HepG2 (cell line): ENCODE data around the gene STEAP2. TPM values are rescaled to one million over a fixed set of nuclear protein-coding genes. Genes with fewer than 3 reads are reported as not detected.

Experiments used
- ATAC-seq: fragments of 200-7000 bp; cut with Tn5 transposase; 3 replicates; pipeline ENCODE4 v1.9.1; 2020; ENCODE audit warnings: mild to moderate bottlenecking, moderate library complexity
- BruUV-seq: library from RNA; stranded (reverse); fragments of 400-500 nt; replicated peaks from 2 replicates; lab custom pipeline; 2021; lab: Mats Ljungman, UMichigan
- CTCF ChIA-PET: fragments of 300-600 bp; formaldehyde crosslinking; extraction: SDS; loops from one replicate; lab custom pipeline; 2021; ENCODE audit warnings: low total read pairs, inconsistent platforms, low intra/inter-chr PET ratio; lab: Yijun Ruan, JAX
- POLR2A ChIA-PET: fragments of 350-600 bp; sonication (Branson Sonifier 250); formaldehyde crosslinking; loops from one replicate; lab custom pipeline; 2020; ENCODE audit warnings: antibody characterized with exemption, inconsistent platforms; lab: Yijun Ruan, JAX
- DNase-seq: peaks from one replicate; pipeline ENCODE4 v3.0.0-alpha.2; 2015; ENCODE audit warnings: low spot score
- FAIRE-seq: peaks from 3 replicates; lab custom pipeline; 2011; peaks lifted over from hg19 to GRCh38; lab: Jason Lieb, UNC
- H2AFZ ChIP-seq: one replicate; pipeline ENCODE4 v1.6.1; 2011; ENCODE audit warnings: low read length, inconsistent platforms
- H3K27ac ChIP-seq: fragments of 300-600 bp; 3 replicates; pipeline ENCODE4 v1.8.0; 2011; ENCODE audit warnings: mixed run types, mild to moderate bottlenecking, mixed read lengths, low read length, inconsistent platforms; ENCODE audit not compliant: insufficient read depth; ENCODE audit errors: extremely low read length
- H3K27me3 ChIP-seq, 2 experiments: fragments of 200-600 bp in 1 of 2; 2 replicates in 1 of 2; 3 replicates in 1 of 2; pipeline versions ENCODE4 v1.6.0 to v1.8.0; 2011; ENCODE audit warnings: low read length in 2 of 2, mild to moderate bottlenecking in 2 of 2, moderate library complexity in 2 of 2, inconsistent platforms in 1 of 2; ENCODE audit not compliant: insufficient read depth in 2 of 2, control insufficient read depth in 1 of 2
- H3K36me3 ChIP-seq, 2 experiments: fragments of 200-600 bp in 1 of 2; replicated peaks in 1 of 2; 2 replicates in 1 of 2; 3 replicates in 1 of 2; pipeline versions ENCODE4 v1.5.1 to v1.8.0; 2011; ENCODE audit warnings: low read length in 2 of 2, inconsistent platforms in 1 of 2; ENCODE audit not compliant: insufficient read depth in 2 of 2, control insufficient read depth in 1 of 2
- H3K4me1 ChIP-seq: 2 replicates; pipeline ENCODE4 v1.5.1; 2012; ENCODE audit warnings: low read length, inconsistent platforms; ENCODE audit not compliant: insufficient read depth
- H3K4me2 ChIP-seq: 2 replicates; pipeline ENCODE4 v1.6.0; 2011; ENCODE audit warnings: low read depth, low read length, inconsistent platforms
- H3K4me3 ChIP-seq, 3 experiments: fragments of 200-600 bp in 1 of 3; sonication (generic), shearing (Covaris generic) in 1 of 3; replicated peaks in 1 of 3; 2 replicates each; pipeline ENCODE4 v1.5.1; 2011 to 2016; ENCODE audit warnings: low read length in 3 of 3, inconsistent platforms in 2 of 3, low read depth in 2 of 3, mild to moderate bottlenecking in 2 of 3, control low read depth in 1 of 3, mixed read lengths in 1 of 3; ENCODE audit not compliant: insufficient read depth in 1 of 3
- H3K79me2 ChIP-seq: one replicate; pipeline ENCODE4 v1.6.1; 2011; ENCODE audit warnings: low read length, inconsistent platforms; ENCODE audit not compliant: insufficient read depth
- H3K9ac ChIP-seq: 2 replicates; pipeline ENCODE4 v1.6.0; 2011; ENCODE audit warnings: mild to moderate bottlenecking, low read depth, low read length, inconsistent platforms; ENCODE audit not compliant: insufficient read depth
- H3K9me3 ChIP-seq: 2 replicates; pipeline ENCODE4 v1.5.1; 2012; ENCODE audit warnings: mild to moderate bottlenecking, low read length
- H4K20me1 ChIP-seq: 2 replicates; pipeline ENCODE4 v1.6.0; 2011; ENCODE audit warnings: inconsistent platforms, mild to moderate bottlenecking, low read length, moderate library complexity; ENCODE audit not compliant: insufficient read depth
- E2F2 ChIP-seq: sonication (generic); formaldehyde crosslinking; IDR thresholded peaks from 2 replicates; pipeline ENCODE4 v1.4.0; 2020; ENCODE audit warnings: missing genetic modification reagents, borderline replicate concordance
- EP300 ChIP-seq, 3 experiments: sonication (generic) in 1 of 3; formaldehyde crosslinking in 1 of 3; IDR thresholded peaks; 2 replicates each; pipeline versions ENCODE4 v1.5.1 to v1.6.1; 2011 to 2020; ENCODE audit warnings: low read depth in 2 of 3, low read length in 2 of 3, borderline replicate concordance in 1 of 3, improper control_type of control experiment in 1 of 3, mild to moderate bottlenecking in 1 of 3, missing genetic modification reagents in 1 of 3, moderate library complexity in 1 of 3
- NFKBIZ ChIP-seq: IDR thresholded peaks from 2 replicates; pipeline ENCODE4 v1.6.1; 2018; ENCODE audit warnings: missing genetic modification reagents, missing compliant biosample characterization
- XRCC5 ChIP-seq: fragments of 200-400 bp; formaldehyde crosslinking; optimal IDR thresholded peaks from 2 replicates; pipeline ENCODE3; 2017; ENCODE audit warnings: mild to moderate bottlenecking, low read length
- ZBTB26 ChIP-seq: IDR thresholded peaks from 2 replicates; pipeline ENCODE4 v1.6.1; 2016; ENCODE audit warnings: missing compliant biosample characterization, missing genetic modification reagents, borderline replicate concordance
- ZBTB42 ChIP-seq: sonication (generic); formaldehyde crosslinking; IDR thresholded peaks from 2 replicates; pipeline ENCODE4 v1.5.0; 2020; ENCODE audit warnings: mild to moderate bottlenecking, missing genetic modification reagents
- ZFX ChIP-seq: sonication (generic); formaldehyde crosslinking; IDR thresholded peaks from 2 replicates; pipeline ENCODE4 v1.4.0; 2020; ENCODE audit warnings: mild to moderate bottlenecking, low read depth, missing genetic modification reagents, moderate library complexity
- ZFY ChIP-seq: sonication (generic); formaldehyde crosslinking; IDR thresholded peaks from 2 replicates; pipeline ENCODE4 v1.4.0; 2020; ENCODE audit warnings: missing genetic modification reagents
- ZNF407 ChIP-seq: sonication (generic); formaldehyde crosslinking; IDR thresholded peaks from one replicate; pipeline ENCODE4 v1.5.1; 2020; ENCODE audit warnings: mild to moderate bottlenecking, missing genetic modification reagents; ENCODE audit errors: not compliant biosample characterization
- ZUFSP ChIP-seq: sonication (generic); formaldehyde crosslinking; IDR thresholded peaks from 2 replicates; pipeline ENCODE4 v1.9.0; 2021; ENCODE audit warnings: missing genetic modification reagents, mild to moderate bottlenecking, borderline replicate concordance
- WGBS: methylation state at CpG from one replicate; pipeline ENCODE4 v1.1.6; 2017; ENCODE audit warnings: low lambda C conversion rate; 5-methylcytosine and 5-hydroxymethylcytosine counted together
- in situ Hi-C: cut with HindIII; loops from 2 replicates; pipeline ENCODE4 v1.10.0; 2017; ENCODE audit warnings: low pct_unique_long_range_greater_than_20kb; ENCODE audit not compliant: extremely low pct_ligation_motif_present
- intact Hi-C: fragments of 100-400 bp; cut with micrococcal nuclease; formaldehyde crosslinking; loops from one replicate; pipeline ENCODE4 v1.10.0; 2022; ENCODE audit not compliant: unreplicated experiment
- polyA plus RNA-seq, 8 experiments: library from polyadenylated mRNA; depleted of rRNA in 3 of 8; stranded (reverse) in 7 of 8; unstranded in 1 of 8; fragments of >200 nt; fragmentation: Illumina TruSeq in 4 of 8; extraction: Trizol in 4 of 8; gene quantifications; 2 replicates each; pipeline versions ENCODE4 v1.2.1 to v1.2.3, GENCODE V29; 2011 to 2016; ENCODE audit warnings: low read depth in 4 of 8, missing spikeins in 1 of 8, mixed read lengths in 1 of 8; ENCODE audit not compliant: insufficient read depth in 1 of 8
- total RNA-seq, 5 experiments: library from RNA; depleted of rRNA; stranded (reverse); fragments of >200 nt; fragmentation: Illumina TruSeq; extraction: Trizol; gene quantifications; 2 replicates each; pipeline ENCODE4 v1.2.3, GENCODE V29; 2016; ENCODE audit warnings: low read depth in 1 of 5

STEAP2 gene
- total and polyA plus RNA-seq, 2 of the 13 experiments (the other 11 are each of a cell fraction or from before 2014, with no cell fraction given), result 4.3 to 4.4 TPM

GRCh38 chr7:90166153-90166552 is 45.4 kb upstream of the STEAP2 start:
- no peaks in the 10 kb centered on the region for H4K20me1 ChIP-seq
- H3K36me3 ChIP-seq, result 0 out of 5 replicates have a peak, but pooled peaks cover 0 to 4% of the 10 kb centered on the region in 2 experiments
- ChIA-PET CTCF (no interaction called here), POLR2A (interaction anchor here (2.7 kb wide), 1 partner anchor 45 kb away, joined by 13 read pairs; the partner anchor contains the start of gene STEAP2)
- no peak overlapping the region for H3K27ac ChIP-seq
- intact Hi-C loops, result no loop called here
- no peaks in the 10 kb centered on the region for H3K9me3 ChIP-seq
- H3K27me3 ChIP-seq, result no peaks in the 10 kb centered on the region
- no peaks in the 10 kb centered on the region for H3K79me2 ChIP-seq
- WGBS, result 64% methylated on average over 3 of the region's 3 CpGs
- no peak for ATAC-seq
- no peak overlapping the region for H3K9ac ChIP-seq
- no peaks in the 10 kb centered on the region for H3K4me1 ChIP-seq
- no peak overlapping the region for H3K4me2 ChIP-seq
- no peak for DNase-seq
- H3K4me3 ChIP-seq, result no peak overlapping the region
- H2AFZ ChIP-seq, result no peak overlapping the region
- FAIRE-seq, result no peak
- in situ Hi-C loops, result no loop called here
- BruUV-seq, result no TSS peak
- TF ChIP-seq ZBTB26 (CRISPR knock-in tag) (no peak), ZFY (CRISPR knock-in tag) (no peak), EP300 (IDR thresholded peaks at IDR 0.05; ENCODE audit: low read depth in 2 of 2, low read length in 2 of 2) (no peak), EP300 (CRISPR knock-in tag; IDR thresholded peaks at IDR 0.05; ENCODE audit: borderline replicate concordance) (no peak), E2F2 (no peak), ZNF407 (CRISPR knock-in tag) (no peak), ZUFSP (CRISPR knock-in tag) (no peak), XRCC5 (no peak), ZFX (no peak), ZBTB42 (CRISPR knock-in tag) (no peak), NFKBIZ (no peak)
